GM12875 (cell line): ENCODE results near the gene ARL2BP.

Source experiments
- H3K4me3 ChIP-seq: one replicate; pipeline ENCODE4 v1.5.1; 2011; ENCODE audit warnings: low read depth, low read length, control low read depth
- TF ChIP-seq, protein P1 (sequence below): IDR thresholded peaks from 2 replicates; pipeline ENCODE4 v1.5.1; 2011; ENCODE audit warnings: low read depth, mild to moderate bottlenecking, control low read depth, inconsistent platforms, low read length, moderate library complexity, borderline replicate concordance; ENCODE audit not compliant: insufficient read depth

The ARL2BP gene

DNA sequence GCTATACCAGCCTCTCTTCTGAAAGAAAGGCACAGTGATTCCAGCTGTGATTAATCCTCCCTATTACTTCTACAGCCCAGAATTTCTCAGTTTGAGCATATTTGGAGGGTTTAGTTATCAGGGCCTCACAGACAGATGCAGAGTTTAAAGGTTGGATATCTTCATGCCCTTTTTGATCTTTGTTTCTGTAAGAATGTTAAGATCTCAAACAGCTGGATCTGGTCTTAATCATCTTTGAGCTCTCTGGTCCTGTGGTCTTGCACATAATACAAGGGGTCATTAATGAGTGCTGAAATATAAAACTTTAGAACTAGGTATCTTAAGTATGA, 9.1 kb upstream of the ARL2BP start:
- no peak overlapping the region for H3K4me3 ChIP-seq
- TF ChIP-seq, protein P1, sequence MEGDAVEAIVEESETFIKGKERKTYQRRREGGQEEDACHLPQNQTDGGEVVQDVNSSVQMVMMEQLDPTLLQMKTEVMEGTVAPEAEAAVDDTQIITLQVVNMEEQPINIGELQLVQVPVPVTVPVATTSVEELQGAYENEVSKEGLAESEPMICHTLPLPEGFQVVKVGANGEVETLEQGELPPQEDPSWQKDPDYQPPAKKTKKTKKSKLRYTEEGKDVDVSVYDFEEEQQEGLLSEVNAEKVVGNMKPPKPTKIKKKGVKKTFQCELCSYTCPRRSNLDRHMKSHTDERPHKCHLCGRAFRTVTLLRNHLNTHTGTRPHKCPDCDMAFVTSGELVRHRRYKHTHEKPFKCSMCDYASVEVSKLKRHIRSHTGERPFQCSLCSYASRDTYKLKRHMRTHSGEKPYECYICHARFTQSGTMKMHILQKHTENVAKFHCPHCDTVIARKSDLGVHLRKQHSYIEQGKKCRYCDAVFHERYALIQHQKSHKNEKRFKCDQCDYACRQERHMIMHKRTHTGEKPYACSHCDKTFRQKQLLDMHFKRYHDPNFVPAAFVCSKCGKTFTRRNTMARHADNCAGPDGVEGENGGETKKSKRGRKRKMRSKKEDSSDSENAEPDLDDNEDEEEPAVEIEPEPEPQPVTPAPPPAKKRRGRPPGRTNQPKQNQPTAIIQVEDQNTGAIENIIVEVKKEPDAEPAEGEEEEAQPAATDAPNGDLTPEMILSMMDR, result no peak

DNA sequence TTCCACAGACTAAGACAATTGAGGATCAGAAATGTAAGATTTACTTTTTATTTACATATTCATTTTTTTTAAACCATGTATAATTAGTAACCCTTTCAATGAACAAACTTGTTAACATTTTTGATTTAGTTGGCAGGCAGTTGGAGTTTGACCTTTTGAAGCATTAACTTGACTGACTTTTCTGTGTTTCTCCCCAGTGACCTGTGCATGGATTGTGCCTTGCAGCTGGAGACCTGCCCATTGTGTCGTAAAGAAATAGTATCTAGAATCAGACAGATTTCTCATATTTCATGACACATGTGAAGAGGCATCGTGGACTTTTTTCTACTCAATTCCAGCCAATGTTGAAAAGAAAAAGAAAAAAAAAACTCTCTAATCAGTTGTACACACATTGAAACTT, 6.4 kb upstream of the ARL2BP start:
- TF ChIP-seq, protein P1, result no peak
- no peak overlapping the region for H3K4me3 ChIP-seq

DNA sequence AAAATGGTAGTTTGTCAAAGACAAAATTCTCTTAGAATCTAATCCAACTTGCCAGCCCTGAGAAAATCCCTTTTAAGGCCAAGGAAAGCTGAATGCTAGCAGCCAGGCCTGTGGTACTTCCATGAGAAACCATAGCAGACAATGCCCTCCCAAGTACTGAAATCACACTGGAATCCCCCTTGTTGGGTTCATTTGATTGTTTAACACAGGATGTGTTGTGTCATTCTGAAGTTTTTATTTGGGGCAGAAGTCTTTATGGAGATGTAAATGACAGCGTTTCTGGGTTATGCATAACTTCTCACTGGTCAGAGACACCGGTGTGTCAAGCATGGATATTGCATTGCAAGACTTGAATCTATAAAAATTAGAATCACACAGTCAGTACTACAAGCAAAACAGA, 6.0 kb upstream of the ARL2BP start:
- no peak overlapping the region for H3K4me3 ChIP-seq
- TF ChIP-seq, protein P1, result no peak

GRCh38 chr16:57240851-57241250, 4.2 kb upstream of the ARL2BP start:
- no peak overlapping the region for H3K4me3 ChIP-seq
- TF ChIP-seq, protein P1, result no peak

GRCh38 chr16:57242650-57243049, 2.4 kb upstream of the ARL2BP start:
- no peak overlapping the region for H3K4me3 ChIP-seq
- TF ChIP-seq, protein P1, result no peak

DNA sequence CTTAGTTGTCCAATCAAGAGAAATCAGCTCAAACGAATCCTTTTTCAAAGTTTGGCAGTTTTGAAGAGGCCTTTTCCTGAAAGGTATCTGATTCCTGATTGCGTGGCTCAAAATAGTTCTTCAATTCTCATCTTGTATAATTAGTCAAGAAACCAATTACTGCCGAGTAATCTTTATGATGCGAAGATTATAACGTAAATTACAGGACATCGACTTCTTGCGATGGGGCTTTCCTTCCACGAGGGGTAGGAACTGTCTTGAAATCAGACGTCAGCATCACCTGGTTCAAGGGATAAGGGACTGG, 644 bp upstream of the ARL2BP start:
- TF ChIP-seq, protein P1, result no peak
- H3K4me3 ChIP-seq, result peak overlapping the region; percentile 49

DNA sequence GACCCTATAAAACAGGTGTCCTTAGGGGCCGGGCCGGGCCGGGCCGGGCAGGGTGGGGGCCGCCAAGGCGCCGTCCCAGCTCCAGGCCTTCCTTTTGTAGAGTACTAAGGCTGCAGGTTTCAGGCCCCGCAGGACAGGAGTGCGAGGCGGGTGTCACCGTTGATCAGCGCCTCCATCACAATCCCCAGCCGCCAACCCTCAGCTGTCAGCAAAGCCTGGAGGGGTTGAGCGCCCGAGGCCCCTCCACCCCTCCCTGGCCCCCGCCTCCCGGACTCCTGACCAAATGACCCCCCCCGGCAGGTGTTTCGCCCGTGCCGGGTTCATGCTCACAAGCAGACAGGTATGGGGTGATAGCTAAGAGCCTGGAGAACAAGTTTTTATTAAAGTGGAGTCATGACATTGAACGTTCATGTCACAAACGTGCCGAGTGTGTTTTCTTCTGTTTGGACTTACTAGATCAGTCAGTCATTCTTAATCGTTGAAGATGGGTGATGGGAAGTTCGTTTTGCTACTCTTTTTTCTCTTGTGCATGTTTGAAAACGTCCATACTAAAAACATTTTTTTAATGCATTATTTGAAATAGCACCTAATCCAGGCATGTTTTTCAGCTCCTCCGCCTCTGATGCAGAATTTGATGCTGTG, 534 bp downstream of the ARL2BP start:
- H3K4me3 ChIP-seq, result peak overlapping the region; percentile 77
- TF ChIP-seq, protein P1, result no peak
